ENCODE results near the gene SLC7A5. TPM values are rescaled to one million over a fixed set of nuclear protein-coding genes. Genes with fewer than 3 reads are reported as not detected.
"Not testable (repeated sequence)": the region's sequence is repeated elsewhere in the genome, so short reads cannot be mapped to it uniquely, and the experiment has no call there.

The SLC7A5 gene
- total RNA-seq, 4 donors from 2014 or later: 7.0 to 133 (median 19.1) TPM

- H3K36me3 ChIP-seq: no peaks in the 10 kb centered on the region
- no peaks in the 10 kb centered on the region for H3K27me3 ChIP-seq
- TF ChIP-seq POLR2A (IDR thresholded peaks at IDR 0.05) (no peak), CTCF (IDR thresholded peaks at IDR 0.05 in 4 of 5, conservative IDR thresholded peaks at IDR 0.05 in 1 of 5) (no peak)
- H3K4me3 ChIP-seq: no peak overlapping the region
- H3K9me3 ChIP-seq: no peaks in the 10 kb centered on the region
- in situ Hi-C loops (cut with MboI; ENCODE audit: low sequenced_read_pairs in 4 of 4) (no loop called here), intact Hi-C loops (cut with DNase I; ENCODE audit: low total_unique reads) (loop anchor here (10.0 kb wide), 1 partner anchor 950 kb away; the partner anchor contains the start of gene APRT)
- ATAC-seq: no peak
- H3K27ac ChIP-seq: no peak overlapping the region
- H3K4me1 ChIP-seq: peaks cover 20 to 27% of the 10 kb centered on the region in 2 donors
- DNase-seq: no peak
Observed at GRCh38 chr16:87864331-87864989, 4.8 kb downstream of the SLC7A5 start.

- H3K4me3 ChIP-seq; H3K36me3 ChIP-seq; in situ Hi-C loops (cut with MboI; ENCODE audit: low sequenced_read_pairs in 4 of 4); H3K9me3 ChIP-seq; DNase-seq; ATAC-seq; H3K27me3 ChIP-seq: not testable (repeated sequence)
- Histone ChIP-seq H3K27ac (peak overlapping the region; percentile 54 to 100 (median 97)), H3K4me1 (peaks cover 20 to 29% of the 10 kb centered on the region in 2 donors)
- intact Hi-C loops (cut with DNase I; ENCODE audit: low total_unique reads): loop anchor here (10.0 kb wide), 1 partner anchor 952 kb away; the partner anchor contains the start of gene APRT
Observed at GRCh38 chr16:87863327-87863635, 6.0 kb downstream of the SLC7A5 start.

- H3K4me3 ChIP-seq; H3K9me3 ChIP-seq; in situ Hi-C loops (cut with MboI; ENCODE audit: low sequenced_read_pairs in 4 of 4); H3K36me3 ChIP-seq; ATAC-seq; H3K27me3 ChIP-seq: not testable (repeated sequence)
- intact Hi-C loops (cut with DNase I; ENCODE audit: low total_unique reads): loop anchor here (10.0 kb wide), 1 partner anchor 952 kb away; the partner anchor contains the start of gene APRT
- H3K4me1 ChIP-seq: peaks cover 20 to 30% of the 10 kb centered on the region in 2 donors
- DNase-seq: peak in 1 of 2 donors; percentile 54
- peak overlapping the region; percentile 54 to 100 (median 97) for H3K27ac ChIP-seq
Observed at GRCh38 chr16:87862597-87863326, 6.5 kb downstream of the SLC7A5 start.

- peak overlapping the region in 1 of 4 donors; percentile 68 for H3K4me3 ChIP-seq
- intact Hi-C loops (cut with DNase I; ENCODE audit: low total_unique reads): loop anchor here (10.0 kb wide), 1 partner anchor 953 kb away; the partner anchor contains the start of gene APRT
- ATAC-seq; H3K36me3 ChIP-seq; H3K9me3 ChIP-seq; in situ Hi-C loops (cut with MboI; ENCODE audit: low sequenced_read_pairs in 4 of 4); H3K27me3 ChIP-seq; DNase-seq: not testable (repeated sequence)
- peak overlapping the region; percentile 85 to 100 (median 97) for H3K27ac ChIP-seq
- H3K4me1 ChIP-seq: peaks cover 26 to 40% of the 10 kb centered on the region in 2 donors
Observed at GRCh38 chr16:87861300-87862099, 7.8 kb downstream of the SLC7A5 start.

GRCh38 chr16:87860553-87861299 lies 8.6 kb downstream of the SLC7A5 start:
- DNase-seq: peak; percentile 69 to 88
- in situ Hi-C loops (cut with MboI; ENCODE audit: low sequenced_read_pairs in 4 of 4): no loop called here

More at GRCh38 chr16:87860553-87861299, 8.6 kb downstream of the SLC7A5 start:
- Histone ChIP-seq H3K4me1 (peaks cover 27 to 47% of the 10 kb centered on the region in 2 donors), H3K36me3 (no peaks in the 10 kb centered on the region), H3K27me3 (no peaks in the 10 kb centered on the region), H3K4me3 (peak overlapping the region; percentile 56 to 68 (median 64)), H3K9me3 (no peaks in the 10 kb centered on the region), H3K27ac (peak overlapping the region; percentile 85 to 100 (median 97))
- ATAC-seq: peak; percentile 44 to 57
- TF ChIP-seq CTCF (IDR thresholded peaks at IDR 0.05 in 4 of 5, conservative IDR thresholded peaks at IDR 0.05 in 1 of 5) (no peak), POLR2A (IDR thresholded peaks at IDR 0.05) (peak; percentile 83 to 85)
- intact Hi-C loops (cut with DNase I; ENCODE audit: low total_unique reads): loop anchor here (10.0 kb wide), 1 partner anchor 954 kb away; the partner anchor contains the start of gene APRT
